Ovary (tissue), 3 donors: ENCODE measurements around the gene LSM14B.

ENCODE experiments used
- CTCF ChIP-seq, 3 donors: fragments of 450-650 bp in 2 of 3; fragments of 200-600 bp in 1 of 3; IDR thresholded peaks; one replicate each; pipeline versions ENCODE4 v1.5.1 to v1.8.0; 2016 to 2022; ENCODE audit warnings: antibody characterized with exemption in 3 of 3, mild to moderate bottlenecking in 1 of 3
- EP300 ChIP-seq: sonication (generic); formaldehyde crosslinking; IDR thresholded peaks from one replicate; pipeline ENCODE4 v1.6.1; 2017; ENCODE audit warnings: antibody characterized with exemption
- donor health status: DM: no; HTN: no; CAD: no.

GRCh38 chr20:62119115-62119514 lies 3.2 kb upstream of the LSM14B start:
- no peak for TF ChIP-seq CTCF (IDR thresholded peaks at IDR 0.05)
- no peak for TF ChIP-seq EP300
